Glutamatergic neuron (in vitro differentiated cells): Measurements from ENCODE around the gene ITK. TPM values are rescaled to one million over a fixed set of nuclear protein-coding genes. Genes with fewer than 3 reads are reported as not detected.

ENCODE experiments used
- DNase-seq: peaks from one replicate; pipeline ENCODE4 v3.0.0; 2022
- H3K27ac Mint-ChIP-seq: one replicate; pipeline ENCODE4 v1.8.0; 2020; ENCODE audit warnings: mild to moderate bottlenecking, mixed read lengths, inconsistent platforms; ENCODE audit not compliant: unreplicated experiment
- H3K27me3 Mint-ChIP-seq: one replicate; pipeline ENCODE4 v1.8.0; 2020; ENCODE audit warnings: mild to moderate bottlenecking, moderate library complexity, mixed read lengths, inconsistent platforms; ENCODE audit not compliant: unreplicated experiment
- H3K36me3 Mint-ChIP-seq: one replicate; pipeline ENCODE4 v1.8.0; 2020; ENCODE audit warnings: mild to moderate bottlenecking, mixed read lengths, inconsistent platforms; ENCODE audit not compliant: unreplicated experiment
- H3K4me1 Mint-ChIP-seq: one replicate; pipeline ENCODE4 v1.8.0; 2020; ENCODE audit warnings: mild to moderate bottlenecking, low read depth, mixed read lengths, inconsistent platforms; ENCODE audit not compliant: unreplicated experiment
- H3K4me3 Mint-ChIP-seq: one replicate; pipeline ENCODE4 v1.8.0; 2020; ENCODE audit warnings: mild to moderate bottlenecking, mixed read lengths, inconsistent platforms; ENCODE audit not compliant: unreplicated experiment
- H3K9me3 Mint-ChIP-seq: one replicate; pipeline ENCODE4 v1.8.0; 2020; ENCODE audit warnings: mild to moderate bottlenecking, moderate library complexity, mixed read lengths, inconsistent platforms; ENCODE audit not compliant: unreplicated experiment
- CTCF ChIP-seq: fragments of 200-600 bp; sonication (generic); IDR thresholded peaks from one replicate; pipeline ENCODE4 v1.5.0; 2021; ENCODE audit not compliant: partially characterized antibody, unreplicated experiment
- total RNA-seq: library from RNA; stranded (reverse); fragmentation: NEBNext Ultra II Directional; extraction: Animal tissue kit (Norgen Biotek cat#: 25700); gene quantifications from one replicate; pipeline ENCODE4 v1.2.1, GENCODE V29; 2021; ENCODE audit not compliant: unreplicated experiment

Gene ITK
- total RNA-seq, 1 donor from 2014 or later: not detected

DNA sequence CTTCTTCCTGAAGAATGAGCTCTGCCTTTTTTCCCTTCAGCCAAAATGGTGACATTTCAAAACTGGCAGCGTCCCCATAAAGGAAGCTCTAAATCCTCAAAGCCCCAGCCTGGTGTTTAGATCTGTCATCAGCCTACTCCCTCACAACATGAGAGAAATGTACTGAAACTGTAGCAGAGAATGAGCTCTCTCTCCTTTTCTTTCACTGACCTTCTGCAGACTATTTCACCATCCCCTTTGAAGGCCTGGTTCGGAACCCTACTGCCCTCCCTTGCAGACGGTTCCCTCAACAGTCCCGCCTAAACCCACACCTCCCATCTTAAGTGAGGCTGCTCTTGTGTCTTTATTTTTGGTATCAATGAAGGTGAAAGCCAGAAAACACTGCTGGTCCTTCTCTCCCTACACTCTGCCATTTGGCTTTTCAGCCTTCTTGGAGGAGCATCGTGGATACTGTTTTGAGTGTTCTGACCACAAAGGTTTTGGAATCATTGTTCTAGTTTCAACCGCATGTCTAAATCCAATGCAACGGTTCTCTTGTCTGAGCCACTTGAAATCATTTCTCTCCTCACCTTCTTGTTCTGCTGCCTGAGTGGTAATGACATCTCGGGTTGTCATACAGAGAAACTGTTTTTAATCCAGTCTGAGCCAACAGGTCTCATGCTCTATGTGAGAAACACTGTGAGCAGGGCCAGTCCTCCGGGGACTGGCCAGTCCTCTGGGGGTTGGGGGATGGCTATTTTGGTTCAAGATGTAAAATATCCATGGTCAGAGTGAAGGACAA, 39.0 kb downstream of the ITK start:
- no peak for TF ChIP-seq CTCF
- Mint-ChIP-seq H3K9me3 (no peaks in the 10 kb centered on the region), H3K27ac (no peak overlapping the region), H3K36me3 (no peaks in the 10 kb centered on the region), H3K4me3 (no peak overlapping the region), H3K4me1 (no peaks in the 10 kb centered on the region), H3K27me3 (peaks cover 2% of the 10 kb centered on the region)
- no peak for DNase-seq

DNA sequence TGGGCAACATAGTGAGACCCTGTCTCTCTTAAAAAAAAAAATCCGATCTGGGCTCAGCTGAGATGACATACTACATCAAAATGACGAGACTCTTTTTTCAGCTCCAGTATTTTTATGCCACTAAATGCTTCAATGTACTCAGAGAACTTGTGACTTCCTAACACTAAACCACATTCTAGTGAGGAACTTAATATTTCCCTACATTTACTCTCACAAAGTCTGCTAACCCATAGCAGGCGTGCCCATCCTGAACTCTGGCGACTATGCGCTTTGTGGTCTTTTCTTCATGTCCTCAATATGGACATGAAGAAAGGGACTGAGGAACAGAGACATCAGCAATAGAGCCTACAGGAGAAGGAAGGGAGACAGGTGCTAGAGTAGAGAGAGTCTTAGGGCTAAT, 41.3 kb downstream of the ITK start:
- Mint-ChIP-seq H3K9me3 (no peaks in the 10 kb centered on the region), H3K4me3 (no peak overlapping the region), H3K27ac (no peak overlapping the region), H3K36me3 (no peaks in the 10 kb centered on the region), H3K27me3 (peaks cover 1% of the 10 kb centered on the region), H3K4me1 (no peaks in the 10 kb centered on the region)
- TF ChIP-seq CTCF: no peak
- DNase-seq: no peak

DNA sequence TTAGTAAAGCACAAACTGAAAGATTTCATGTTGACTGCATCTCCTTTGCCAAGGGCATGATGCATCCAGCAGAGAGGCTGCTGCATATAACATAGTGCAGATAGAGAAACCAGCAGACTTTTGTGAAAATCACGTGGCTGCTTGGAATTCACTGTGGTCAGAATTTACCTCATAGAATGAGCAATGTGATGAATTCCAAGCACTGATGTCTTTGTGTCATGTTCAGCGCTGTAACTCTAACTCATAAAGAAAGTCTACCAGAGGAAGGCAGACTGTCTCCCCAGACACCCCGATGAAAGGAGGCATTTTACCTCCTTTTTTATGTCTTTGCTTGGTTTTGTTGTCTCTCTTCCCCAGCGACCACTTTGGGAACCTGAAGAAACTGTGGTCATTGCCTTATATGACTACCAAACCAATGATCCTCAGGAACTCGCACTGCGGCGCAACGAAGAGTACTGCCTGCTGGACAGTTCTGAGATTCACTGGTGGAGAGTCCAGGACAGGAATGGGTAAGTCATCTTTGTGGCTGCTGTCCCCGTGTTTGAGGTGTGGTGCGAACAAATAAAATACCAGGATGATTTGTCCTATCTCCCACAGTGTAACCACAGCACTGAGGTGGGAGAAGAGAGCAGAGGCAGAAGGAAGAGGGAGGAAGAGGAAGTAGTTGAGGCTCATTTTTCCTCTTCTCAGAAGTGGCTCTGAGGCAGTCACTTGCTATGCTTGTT, 42.0 kb downstream of the ITK start:
- Mint-ChIP-seq H3K4me3 (no peak overlapping the region), H3K4me1 (no peaks in the 10 kb centered on the region), H3K27ac (no peak overlapping the region), H3K27me3 (no peaks in the 10 kb centered on the region), H3K36me3 (no peaks in the 10 kb centered on the region), H3K9me3 (no peaks in the 10 kb centered on the region)
- no peak for TF ChIP-seq CTCF
- DNase-seq: no peak

DNA sequence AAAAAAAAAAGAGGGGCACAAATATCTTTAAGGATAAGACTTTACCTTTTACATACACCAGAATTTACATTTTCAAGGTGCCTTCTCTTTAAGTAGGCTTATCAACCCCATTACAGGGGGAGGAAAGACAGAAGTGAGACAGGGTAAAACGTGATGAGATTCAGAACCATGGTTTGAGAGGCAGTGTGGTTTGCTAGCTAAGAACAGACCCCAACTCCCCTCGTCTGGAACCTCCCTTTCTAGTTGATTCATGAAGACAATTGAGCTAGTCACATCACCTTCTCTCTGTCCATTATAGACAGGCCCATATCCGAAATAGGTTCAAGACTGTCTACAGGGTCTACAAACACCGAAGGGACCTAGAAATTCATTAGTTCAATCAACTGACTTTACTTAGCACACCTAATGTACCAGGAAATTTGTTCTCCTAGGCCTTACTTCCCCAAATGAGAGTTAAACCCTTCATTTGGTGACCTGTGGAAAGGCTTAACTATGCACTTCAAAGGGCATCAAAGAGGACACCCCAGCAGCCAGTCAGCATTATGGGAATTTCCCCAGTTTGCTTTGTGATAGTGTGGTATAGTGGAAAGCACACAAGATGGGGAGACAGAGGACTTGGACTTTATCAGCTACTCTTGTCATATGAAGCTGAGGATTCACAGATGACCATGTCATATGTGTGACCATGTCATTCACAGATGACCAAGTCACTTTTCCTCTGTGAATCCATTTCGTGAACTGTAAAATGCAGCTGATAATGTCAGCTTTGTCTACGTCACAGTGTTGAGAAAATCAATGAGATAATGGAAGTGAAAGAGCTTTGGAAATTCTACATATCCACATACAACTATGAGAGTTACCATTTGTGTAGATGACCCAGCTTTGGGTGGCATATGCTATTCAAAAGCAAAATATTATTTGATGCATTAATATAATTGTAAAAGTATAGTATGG, 45.1 kb downstream of the ITK start:
- Mint-ChIP-seq H3K27me3 (no peaks in the 10 kb centered on the region), H3K9me3 (no peaks in the 10 kb centered on the region), H3K4me1 (no peaks in the 10 kb centered on the region), H3K36me3 (no peaks in the 10 kb centered on the region), H3K4me3 (no peak overlapping the region), H3K27ac (no peak overlapping the region)
- no peak for TF ChIP-seq CTCF
- DNase-seq: no peak
